Vagina (tissue), 2 donors: ENCODE results near the gene DLEC1.

ENCODE experiments used
- POLR2A ChIP-seq, 2 donors: fragments of 450-650 bp; IDR thresholded peaks; one replicate each; pipeline ENCODE4 v1.6.1; 2017; ENCODE audit warnings: antibody characterized with exemption in 2 of 2, mild to moderate bottlenecking in 2 of 2, moderate library complexity in 2 of 2
- POLR2AphosphoS5 ChIP-seq, 2 donors: sonication (generic); formaldehyde crosslinking; IDR thresholded peaks; one replicate each; pipeline ENCODE4 v1.9.0; 2017; ENCODE audit warnings: antibody characterized with exemption in 2 of 2, mild to moderate bottlenecking in 2 of 2, low read depth in 1 of 2; ENCODE audit not compliant: insufficient read depth in 1 of 2
- TF ChIP-seq, protein P1 (sequence below), 3 experiments: fragments of 450-650 bp in 2 of 3; fragments of 200-600 bp in 1 of 3; sonication (generic) in 1 of 3; IDR thresholded peaks; one replicate each; pipeline ENCODE4 v1.5.1; 2017 to 2019; ENCODE audit warnings: antibody characterized with exemption in 3 of 3, mild to moderate bottlenecking in 2 of 3, moderate library complexity in 2 of 3

DNA sequence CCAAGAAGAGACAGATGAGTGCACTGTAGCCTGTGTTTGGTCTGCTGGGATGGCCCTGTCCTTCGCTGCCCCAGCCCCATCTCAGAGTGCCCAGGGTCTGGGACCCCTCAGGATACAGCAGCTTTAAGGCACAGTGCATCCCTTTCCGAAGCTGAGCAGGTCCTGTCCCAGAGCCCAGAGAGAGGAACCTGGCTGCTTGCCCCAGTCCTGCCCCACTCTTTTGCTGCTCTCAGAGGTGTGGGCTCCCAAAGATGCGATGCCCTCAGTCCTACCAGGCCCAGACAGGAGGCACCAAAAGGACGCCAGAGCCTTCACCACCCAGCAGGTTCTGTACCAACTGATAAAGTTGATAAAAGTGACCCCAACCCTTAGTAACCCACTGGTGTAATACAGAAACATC is 17.8 kb upstream of the DLEC1 start:
- TF ChIP-seq, protein P1, sequence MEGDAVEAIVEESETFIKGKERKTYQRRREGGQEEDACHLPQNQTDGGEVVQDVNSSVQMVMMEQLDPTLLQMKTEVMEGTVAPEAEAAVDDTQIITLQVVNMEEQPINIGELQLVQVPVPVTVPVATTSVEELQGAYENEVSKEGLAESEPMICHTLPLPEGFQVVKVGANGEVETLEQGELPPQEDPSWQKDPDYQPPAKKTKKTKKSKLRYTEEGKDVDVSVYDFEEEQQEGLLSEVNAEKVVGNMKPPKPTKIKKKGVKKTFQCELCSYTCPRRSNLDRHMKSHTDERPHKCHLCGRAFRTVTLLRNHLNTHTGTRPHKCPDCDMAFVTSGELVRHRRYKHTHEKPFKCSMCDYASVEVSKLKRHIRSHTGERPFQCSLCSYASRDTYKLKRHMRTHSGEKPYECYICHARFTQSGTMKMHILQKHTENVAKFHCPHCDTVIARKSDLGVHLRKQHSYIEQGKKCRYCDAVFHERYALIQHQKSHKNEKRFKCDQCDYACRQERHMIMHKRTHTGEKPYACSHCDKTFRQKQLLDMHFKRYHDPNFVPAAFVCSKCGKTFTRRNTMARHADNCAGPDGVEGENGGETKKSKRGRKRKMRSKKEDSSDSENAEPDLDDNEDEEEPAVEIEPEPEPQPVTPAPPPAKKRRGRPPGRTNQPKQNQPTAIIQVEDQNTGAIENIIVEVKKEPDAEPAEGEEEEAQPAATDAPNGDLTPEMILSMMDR (IDR thresholded peaks at IDR 0.05) = no peak
- TF ChIP-seq POLR2A (IDR thresholded peaks at IDR 0.05) = no peak
- no peak for TF ChIP-seq POLR2AphosphoS5 (IDR thresholded peaks at IDR 0.05; ENCODE audit: insufficient read depth in 1 of 2, low read depth in 1 of 2)
